ENCODE results near the gene CCDC192.

GRCh38 chr5:127919006-127919796, 216.0 kb downstream of the CCDC192 start:
- TF ChIP-seq EZH2phosphoT487 (IDR thresholded peaks at IDR 0.05; ENCODE audit: unreplicated experiment): no peak
- no peak for TF ChIP-seq REST (IDR thresholded peaks at IDR 0.05; ENCODE audit: unreplicated experiment)
- TF ChIP-seq CTCF (conservative IDR thresholded peaks at IDR 0.05; ENCODE audit: low read depth in 2 of 2): no peak
- no peak for TF ChIP-seq POLR2AphosphoS5 (IDR thresholded peaks at IDR 0.05; ENCODE audit: low read depth)
- no peak for TF ChIP-seq ETS1 (IDR thresholded peaks at IDR 0.05)
- no peak for TF ChIP-seq EZH2 (IDR thresholded peaks at IDR 0.05; ENCODE audit: low read depth, unreplicated experiment)
- no peak for TF ChIP-seq STAT1 (IDR thresholded peaks at IDR 0.05; ENCODE audit: unreplicated experiment)
- TF ChIP-seq CREB1 (CRISPR knock-in tag; IDR thresholded peaks at IDR 0.05; ENCODE audit: low read depth): no peak
- TF ChIP-seq JUNB (IDR thresholded peaks at IDR 0.05; ENCODE audit: unreplicated experiment): no peak
